Neutrophil (primary cell): ENCODE data around the gene PTH2R.

Experiments
- H3K27ac ChIP-seq: fragments of 200-600 bp; sonication (generic); 2 replicates; pipeline ENCODE4 v1.5.1; 2016; ENCODE audit warnings: mild to moderate bottlenecking, moderate library complexity
- H3K27me3 ChIP-seq: fragments of 200-600 bp; sonication (generic); 2 replicates; pipeline ENCODE4 v1.6.0; 2016; ENCODE audit warnings: mild to moderate bottlenecking
- H3K36me3 ChIP-seq: fragments of 200-600 bp; sonication (generic); 2 replicates; pipeline ENCODE4 v1.5.1; 2017
- H3K4me1 ChIP-seq, 2 experiments: fragments of 200-600 bp in 1 of 2; sonication (generic) in 1 of 2; 1 replicate in 1 of 2; 2 replicates in 1 of 2; pipeline versions ENCODE4 v1.5.1 to v1.6.1; 2013 to 2016; ENCODE audit warnings: low read depth in 1 of 2, low read length in 1 of 2, mild to moderate bottlenecking in 1 of 2, moderate library complexity in 1 of 2; ENCODE audit not compliant: control insufficient read depth in 1 of 2, insufficient read depth in 1 of 2
- H3K4me3 ChIP-seq, 2 experiments: fragments of 200-600 bp in 1 of 2; sonication (generic) in 1 of 2; 1 replicate in 1 of 2; 2 replicates in 1 of 2; pipeline ENCODE4 v1.5.1; 2013 to 2016; ENCODE audit warnings: low read depth in 1 of 2, low read length in 1 of 2, mild to moderate bottlenecking in 1 of 2, moderate library complexity in 1 of 2
- H3K9me3 ChIP-seq: fragments of 200-600 bp; sonication (generic); 2 replicates; pipeline ENCODE4 v1.5.1; 2016
- TF ChIP-seq, protein P1 (sequence below): fragments of 200-600 bp; sonication (generic); IDR thresholded peaks from 2 replicates; pipeline ENCODE4 v1.5.1; 2016; ENCODE audit warnings: antibody characterized with exemption

Gene PTH2R

DNA sequence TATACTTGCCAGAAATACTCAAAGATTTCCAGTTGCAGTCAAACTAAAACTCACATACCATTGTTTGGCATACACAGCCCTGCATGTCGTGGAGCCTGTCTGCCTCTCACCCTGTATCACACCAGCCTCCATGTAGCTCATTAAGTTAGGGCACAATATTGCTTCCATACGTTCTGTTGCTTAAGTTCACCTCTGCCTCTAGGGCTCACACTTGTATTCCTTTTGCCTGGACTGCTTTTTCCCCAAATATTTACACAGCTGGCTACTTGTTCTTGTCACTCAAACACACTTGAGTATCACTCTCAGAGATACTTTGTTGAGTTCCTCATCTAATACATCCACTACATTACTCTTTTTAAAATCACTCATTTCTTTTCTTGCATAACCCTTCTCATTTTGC, 83.1 kb downstream of the PTH2R start:
- H3K36me3 ChIP-seq, result no peaks in the 10 kb centered on the region
- no peaks in the 10 kb centered on the region for H3K4me1 ChIP-seq
- TF ChIP-seq, protein P1, sequence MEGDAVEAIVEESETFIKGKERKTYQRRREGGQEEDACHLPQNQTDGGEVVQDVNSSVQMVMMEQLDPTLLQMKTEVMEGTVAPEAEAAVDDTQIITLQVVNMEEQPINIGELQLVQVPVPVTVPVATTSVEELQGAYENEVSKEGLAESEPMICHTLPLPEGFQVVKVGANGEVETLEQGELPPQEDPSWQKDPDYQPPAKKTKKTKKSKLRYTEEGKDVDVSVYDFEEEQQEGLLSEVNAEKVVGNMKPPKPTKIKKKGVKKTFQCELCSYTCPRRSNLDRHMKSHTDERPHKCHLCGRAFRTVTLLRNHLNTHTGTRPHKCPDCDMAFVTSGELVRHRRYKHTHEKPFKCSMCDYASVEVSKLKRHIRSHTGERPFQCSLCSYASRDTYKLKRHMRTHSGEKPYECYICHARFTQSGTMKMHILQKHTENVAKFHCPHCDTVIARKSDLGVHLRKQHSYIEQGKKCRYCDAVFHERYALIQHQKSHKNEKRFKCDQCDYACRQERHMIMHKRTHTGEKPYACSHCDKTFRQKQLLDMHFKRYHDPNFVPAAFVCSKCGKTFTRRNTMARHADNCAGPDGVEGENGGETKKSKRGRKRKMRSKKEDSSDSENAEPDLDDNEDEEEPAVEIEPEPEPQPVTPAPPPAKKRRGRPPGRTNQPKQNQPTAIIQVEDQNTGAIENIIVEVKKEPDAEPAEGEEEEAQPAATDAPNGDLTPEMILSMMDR, result no peak
- no peak overlapping the region for H3K27ac ChIP-seq
- H3K27me3 ChIP-seq, result no peaks in the 10 kb centered on the region
- H3K9me3 ChIP-seq, result no peaks in the 10 kb centered on the region
- H3K4me3 ChIP-seq, result no peak overlapping the region

DNA sequence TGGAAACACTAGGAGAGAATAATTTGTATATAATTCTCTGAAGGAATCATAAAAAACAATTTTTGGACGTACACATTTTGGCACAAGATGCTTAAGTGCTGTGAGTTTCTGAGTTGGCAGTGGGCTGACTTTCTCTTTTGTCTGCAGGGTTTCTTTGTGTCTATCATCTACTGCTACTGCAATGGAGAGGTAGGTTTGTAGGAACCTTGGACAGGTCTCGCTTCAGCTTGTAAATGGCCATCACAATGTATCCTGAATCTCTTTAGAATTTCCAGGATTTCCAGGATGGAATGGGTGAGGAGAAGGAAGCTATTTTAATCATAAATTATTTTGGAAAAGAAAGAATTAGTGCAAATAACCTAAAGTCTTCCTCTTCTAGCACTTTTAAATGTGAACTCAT, 83.9 kb downstream of the PTH2R start:
- Histone ChIP-seq H3K4me1 (no peaks in the 10 kb centered on the region), H3K4me3 (no peak overlapping the region), H3K9me3 (no peaks in the 10 kb centered on the region), H3K27me3 (no peaks in the 10 kb centered on the region), H3K27ac (no peak overlapping the region), H3K36me3 (no peaks in the 10 kb centered on the region)
- TF ChIP-seq, protein P1, result no peak

DNA sequence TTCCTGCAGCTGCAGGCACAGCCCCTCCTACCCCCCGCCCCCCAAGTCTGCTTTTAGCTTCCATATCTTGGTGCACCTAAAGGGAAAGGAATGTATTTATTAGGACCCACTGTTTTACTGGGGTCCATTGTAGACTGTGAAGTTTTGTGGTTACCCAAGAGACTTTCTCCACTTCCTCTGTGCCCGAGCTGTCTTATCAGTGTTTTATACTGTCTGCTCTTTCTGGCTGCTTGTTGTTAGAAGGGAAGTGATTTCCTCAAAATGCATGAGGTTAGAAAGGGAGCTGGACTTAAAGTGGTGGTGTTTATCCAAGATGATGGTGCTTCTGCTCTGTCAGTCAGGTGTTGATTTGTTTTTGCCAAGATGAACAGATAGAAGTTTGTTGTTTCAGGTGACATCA, 85.0 kb downstream of the PTH2R start:
- H3K27me3 ChIP-seq, result no peaks in the 10 kb centered on the region
- no peak overlapping the region for H3K27ac ChIP-seq
- no peaks in the 10 kb centered on the region for H3K9me3 ChIP-seq
- H3K4me1 ChIP-seq, result no peaks in the 10 kb centered on the region
- no peaks in the 10 kb centered on the region for H3K36me3 ChIP-seq
- TF ChIP-seq, protein P1, result no peak
- H3K4me3 ChIP-seq, result no peak overlapping the region

DNA sequence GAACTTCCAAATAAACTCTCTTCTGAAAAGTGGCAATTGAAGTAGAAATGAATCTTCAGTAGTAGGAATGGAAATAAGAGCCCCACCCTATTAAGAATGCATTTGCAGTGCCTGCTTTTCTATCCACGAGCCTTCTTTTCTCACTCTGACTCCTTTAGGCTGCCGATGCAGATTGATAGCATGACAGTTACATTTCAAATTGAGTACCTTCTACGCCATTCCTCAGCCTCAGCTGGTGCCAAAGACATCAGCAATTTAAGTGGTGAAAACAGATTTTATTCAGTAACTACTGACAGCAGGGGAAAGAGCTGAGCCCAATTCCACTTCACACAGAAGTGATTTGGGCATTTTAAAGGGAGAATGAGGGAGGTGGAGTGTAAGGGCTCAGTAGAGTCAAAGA, 85.5 kb downstream of the PTH2R start:
- no peaks in the 10 kb centered on the region for H3K36me3 ChIP-seq
- no peak overlapping the region for H3K27ac ChIP-seq
- H3K4me1 ChIP-seq, result no peaks in the 10 kb centered on the region
- H3K9me3 ChIP-seq, result no peaks in the 10 kb centered on the region
- no peak overlapping the region for H3K4me3 ChIP-seq
- TF ChIP-seq, protein P1, result no peak
- H3K27me3 ChIP-seq, result no peaks in the 10 kb centered on the region

DNA sequence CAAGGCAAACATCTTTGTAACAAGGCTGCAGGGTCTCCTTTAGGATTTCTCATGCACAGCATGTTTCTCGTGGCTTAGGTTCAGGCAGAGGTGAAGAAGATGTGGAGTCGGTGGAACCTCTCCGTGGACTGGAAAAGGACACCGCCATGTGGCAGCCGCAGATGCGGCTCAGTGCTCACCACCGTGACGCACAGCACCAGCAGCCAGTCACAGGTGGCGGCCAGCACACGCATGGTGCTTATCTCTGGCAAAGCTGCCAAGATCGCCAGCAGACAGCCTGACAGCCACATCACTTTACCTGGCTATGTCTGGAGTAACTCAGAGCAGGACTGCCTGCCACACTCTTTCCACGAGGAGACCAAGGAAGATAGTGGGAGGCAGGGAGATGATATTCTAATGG, 86.6 kb downstream of the PTH2R start:
- no peaks in the 10 kb centered on the region for H3K4me1 ChIP-seq
- no peaks in the 10 kb centered on the region for H3K27me3 ChIP-seq
- TF ChIP-seq, protein P1, result no peak
- no peak overlapping the region for H3K27ac ChIP-seq
- H3K4me3 ChIP-seq, result no peak overlapping the region
- H3K36me3 ChIP-seq, result no peaks in the 10 kb centered on the region
- no peaks in the 10 kb centered on the region for H3K9me3 ChIP-seq

DNA sequence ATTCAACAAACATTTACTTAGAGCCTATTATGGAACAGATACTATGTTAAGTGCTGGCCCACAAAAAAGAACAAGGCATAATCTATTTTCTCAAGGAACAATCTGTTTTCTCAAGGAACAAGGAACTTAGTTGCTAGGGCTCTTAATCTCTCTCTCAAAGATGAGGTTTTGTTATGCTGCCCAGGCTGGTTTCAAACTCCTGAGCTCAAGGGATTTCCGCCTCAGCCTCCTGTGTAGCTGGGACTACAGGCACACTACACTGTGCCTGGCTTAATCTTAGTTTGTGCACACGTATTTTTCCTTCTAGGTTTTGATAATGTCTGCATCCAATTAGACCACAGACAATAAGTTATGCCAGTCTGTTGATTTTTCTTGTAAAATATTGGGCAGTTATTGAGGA, 89.5 kb downstream of the PTH2R start:
- TF ChIP-seq, protein P1, result no peak
- Histone ChIP-seq H3K4me1 (no peaks in the 10 kb centered on the region), H3K9me3 (no peaks in the 10 kb centered on the region), H3K36me3 (no peaks in the 10 kb centered on the region), H3K4me3 (no peak overlapping the region), H3K27me3 (no peaks in the 10 kb centered on the region), H3K27ac (no peak overlapping the region)
